Lower leg skin (tissue), 4 donors: ENCODE data around the gene UBE2G2. TPM values are rescaled to one million over a fixed set of nuclear protein-coding genes. Genes with fewer than 3 reads are reported as not detected.

Source experiments
- DNase-seq, 2 donors: peaks; one replicate each; pipeline ENCODE4 v3.0.0-alpha.2; 2019; ENCODE audit warnings: low spot score in 2 of 2
- H3K4me3 ChIP-seq: fragments of 200-600 bp; sonication (generic); 2 replicates; pipeline ENCODE4 v1.5.1; 2017; ENCODE audit warnings: mild to moderate bottlenecking, low read depth; ENCODE audit not compliant: poor library complexity, severe bottlenecking
- CTCF ChIP-seq, 3 donors: fragments of 450-650 bp; IDR thresholded peaks; one replicate each; pipeline ENCODE4 v1.5.1; 2016; ENCODE audit warnings: antibody characterized with exemption in 3 of 3, mild to moderate bottlenecking in 3 of 3, moderate library complexity in 2 of 3
- POLR2A ChIP-seq, 2 donors: fragments of 450-650 bp; IDR thresholded peaks; one replicate each; pipeline ENCODE4 v1.6.1; 2016 to 2017; ENCODE audit warnings: antibody characterized with exemption in 2 of 2, mild to moderate bottlenecking in 1 of 2, moderate library complexity in 1 of 2
- WGBS, 2 donors: methylation state at CpG; one replicate each; pipeline ENCODE4 v1.1.5; 2018; 5-methylcytosine and 5-hydroxymethylcytosine counted together
- intact Hi-C: fragments of 100-400 bp; cut with DNase I; formaldehyde crosslinking; loops from one replicate; pipeline ENCODE4 v1.15.0; 2023; ENCODE audit warnings: low total_unique reads
- total RNA-seq, 4 donors: library from RNA; depleted of rRNA; stranded (reverse); fragments of >200 nt; gene quantifications; one replicate each; pipeline ENCODE4 v1.1.0, GENCODE V29; 2016

UBE2G2 gene
- total RNA-seq, 4 donors from 2014 or later: 37.2 to 61.8 (median 49.8) TPM

DNA sequence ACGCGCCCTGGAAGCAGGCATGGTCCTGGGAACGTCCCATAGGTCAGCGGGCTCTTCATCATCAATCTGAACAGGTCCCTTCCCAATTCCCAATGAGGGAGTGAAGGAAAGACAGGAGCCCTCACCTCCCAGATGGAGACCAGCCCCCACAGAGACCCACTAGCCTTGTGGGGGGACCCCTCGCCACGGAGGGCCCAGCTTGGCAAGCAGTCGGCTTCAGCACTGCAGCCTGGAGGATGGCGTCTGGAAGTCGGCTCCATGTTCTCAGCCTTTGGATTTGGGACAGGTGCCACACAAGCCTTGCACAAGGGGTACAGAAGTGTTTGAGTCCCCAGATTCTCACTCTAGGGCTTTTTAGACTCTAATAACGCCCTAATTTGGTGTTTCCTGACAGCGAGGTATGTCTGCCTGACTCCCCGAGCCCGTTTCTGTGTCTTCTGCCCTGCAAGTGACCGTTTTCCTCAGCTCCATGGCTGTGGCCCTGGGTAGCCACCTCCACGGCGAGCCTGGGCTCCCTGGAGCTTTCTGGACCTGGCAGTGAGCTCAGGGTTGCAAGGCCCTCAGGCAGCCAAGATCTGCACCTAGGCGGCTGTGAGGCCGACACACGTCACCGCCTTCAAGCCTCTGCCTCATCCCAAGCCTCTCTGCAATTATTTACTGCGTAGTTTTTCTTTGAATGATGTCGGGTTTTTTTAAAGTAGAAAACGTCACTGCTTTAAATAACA is 41.3 kb upstream of the UBE2G2 start:
- no peak overlapping the region for H3K4me3 ChIP-seq
- TF ChIP-seq CTCF (IDR thresholded peaks at IDR 0.05) (no peak), POLR2A (IDR thresholded peaks at IDR 0.05) (no peak)
- no peak for DNase-seq
- WGBS, 2 donors: 72 to 79% methylated on average over 23 of the region's 23 CpGs
- intact Hi-C loops: no loop called here

- WGBS, 2 donors: 83 to 87% methylated on average over 10 of the region's 10 CpGs
- DNase-seq: no peak
- no peak for TF ChIP-seq CTCF (IDR thresholded peaks at IDR 0.05)
- no peak for TF ChIP-seq POLR2A (IDR thresholded peaks at IDR 0.05)
- intact Hi-C loops: no loop called here
- no peak overlapping the region for H3K4me3 ChIP-seq
Measured at GRCh38 chr21:44842087-44842486, 40.5 kb upstream of the UBE2G2 start.

- intact Hi-C loops: no loop called here
- no peak for TF ChIP-seq CTCF (IDR thresholded peaks at IDR 0.05)
- no peak for TF ChIP-seq POLR2A (IDR thresholded peaks at IDR 0.05)
- WGBS, 2 donors: 77 to 83% methylated on average over 10 to 11 of the region's 11 CpGs
Measured at GRCh38 chr21:44840771-44841170, 39.2 kb upstream of the UBE2G2 start.

GRCh38 chr21:44838951-44839350 is 37.3 kb upstream of the UBE2G2 start:
- intact Hi-C loops: no loop called here
- WGBS, 2 donors: 71 to 84% methylated on average over 7 to 9 of the region's 9 CpGs
- TF ChIP-seq CTCF (IDR thresholded peaks at IDR 0.05): no peak
- no peak overlapping the region for H3K4me3 ChIP-seq
- DNase-seq: no peak

More at GRCh38 chr21:44840771-44841170, 39.2 kb upstream of the UBE2G2 start:
- no peak for DNase-seq
- no peak overlapping the region for H3K4me3 ChIP-seq

- intact Hi-C loops: no loop called here
- WGBS, 2 donors: 82 to 85% methylated on average over 27 to 29 of the region's 30 CpGs
- TF ChIP-seq POLR2A (IDR thresholded peaks at IDR 0.05): no peak
- TF ChIP-seq CTCF (IDR thresholded peaks at IDR 0.05): no peak
- no peak overlapping the region for H3K4me3 ChIP-seq
- peak in 1 of 2 donors; percentile 68 for DNase-seq
Measured at GRCh38 chr21:44838039-44838895, 36.6 kb upstream of the UBE2G2 start.
